Esophagus muscularis mucosa (tissue), 4 donors: ENCODE results near the gene CAPN8. TPM values are rescaled to one million over a fixed set of nuclear protein-coding genes. Genes with fewer than 3 reads are reported as not detected.

Experiments
- DNase-seq: peaks from one replicate; pipeline ENCODE4 v3.0.0-alpha.2; 2017; ENCODE audit errors: extremely low spot score
- H3K27ac ChIP-seq, 4 donors: fragments of 200-600 bp; sonication (generic); replicated peaks in 1 of 4; 1 replicate in 3 of 4; 2 replicates in 1 of 4; pipeline ENCODE4 v1.5.1; 2016 to 2019; ENCODE audit warnings: mild to moderate bottlenecking in 1 of 4
- H3K27me3 ChIP-seq, 4 donors: fragments of 200-600 bp; sonication (generic); one replicate each; pipeline versions ENCODE4 v1.5.1 to v1.6.0; 2016 to 2019
- H3K36me3 ChIP-seq, 4 donors: fragments of 200-600 bp; sonication (generic); one replicate each; pipeline ENCODE4 v1.5.1; 2016 to 2019
- H3K4me1 ChIP-seq, 4 donors: fragments of 200-600 bp; sonication (generic); one replicate each; pipeline ENCODE4 v1.5.1; 2016 to 2019
- H3K4me3 ChIP-seq, 4 donors: fragments of 200-600 bp; sonication (generic); 1 replicate in 2 of 4; 2 replicates in 2 of 4; pipeline ENCODE4 v1.5.1; 2016 to 2019; ENCODE audit warnings: mild to moderate bottlenecking in 4 of 4, moderate library complexity in 1 of 4
- H3K9me3 ChIP-seq, 4 donors: fragments of 200-600 bp; sonication (generic); 1 replicate in 3 of 4; 2 replicates in 1 of 4; pipeline ENCODE4 v1.5.1; 2016 to 2019
- EP300 ChIP-seq: sonication (generic); formaldehyde crosslinking; IDR thresholded peaks from one replicate; pipeline ENCODE4 v1.6.1; 2017; ENCODE audit warnings: antibody characterized with exemption
- POLR2A ChIP-seq: fragments of 450-650 bp; IDR thresholded peaks from one replicate; pipeline ENCODE4 v1.6.1; 2017; ENCODE audit warnings: antibody characterized with exemption, moderate library complexity, mild to moderate bottlenecking, low read depth
- POLR2AphosphoS5 ChIP-seq, 2 donors: sonication (generic); formaldehyde crosslinking; IDR thresholded peaks; one replicate each; pipeline ENCODE4 v1.6.1; 2017; ENCODE audit warnings: antibody characterized with exemption in 2 of 2
- WGBS: methylation state at CpG from one replicate; pipeline ENCODE4 v1.1.5; 2018; 5-methylcytosine and 5-hydroxymethylcytosine counted together
- intact Hi-C: fragments of 100-400 bp; cut with DNase I; formaldehyde crosslinking; loops from one replicate; pipeline ENCODE4 v1.15.1; 2023
- total RNA-seq, 4 donors: library from RNA; depleted of rRNA; stranded (reverse); fragments of >200 nt; gene quantifications; one replicate each; pipeline versions ENCODE4 v1.1.0 to v1.2.1, GENCODE V29; 2016
- TF ChIP-seq, protein P1 (sequence below), 3 experiments: fragments of 200-600 bp in 2 of 3; fragments of 450-650 bp in 1 of 3; sonication (generic) in 2 of 3; IDR thresholded peaks; one replicate each; pipeline ENCODE4 v1.5.1; 2017 to 2019; ENCODE audit warnings: antibody characterized with exemption in 3 of 3, mild to moderate bottlenecking in 2 of 3, moderate library complexity in 1 of 3

CAPN8 gene
- total RNA-seq, 4 donors from 2014 or later = 1.0 TPM; not detected in 3

DNA sequence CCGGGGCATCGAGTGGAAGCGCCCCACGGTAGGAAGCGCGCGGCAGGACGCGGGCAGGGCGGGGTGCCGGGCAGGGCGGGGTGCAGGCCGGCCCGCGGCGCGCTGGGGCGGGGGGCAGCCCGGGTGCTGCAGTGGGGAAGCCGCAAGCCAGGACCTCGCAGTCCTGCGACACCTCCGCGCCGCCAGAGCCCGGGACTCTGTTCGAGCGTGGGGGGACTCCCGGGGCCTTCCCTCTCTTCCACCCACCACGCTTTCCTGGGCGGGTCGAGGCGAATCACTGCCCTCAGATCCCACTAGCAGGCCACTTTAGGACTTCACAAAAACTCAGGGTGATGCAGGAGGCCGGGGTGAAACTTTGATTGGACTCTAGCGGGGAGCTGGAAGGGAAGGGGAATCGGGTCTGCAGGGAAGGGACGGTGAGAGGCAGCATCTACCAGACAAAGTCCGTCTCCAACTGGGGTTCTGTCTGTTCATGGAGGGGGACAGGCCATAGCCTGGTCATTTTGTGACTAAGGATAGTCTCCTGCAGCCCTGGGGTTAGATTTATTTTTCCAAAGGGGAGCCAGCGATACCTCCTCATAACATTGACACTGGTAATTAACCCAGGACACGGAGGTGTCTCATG is 47.5 kb upstream of the CAPN8 start:
- Histone ChIP-seq H3K27ac (peak overlapping the region; percentile 94 to 98 (median 98)), H3K4me1 (peaks cover 61 to 79% (median 73%) of the 10 kb centered on the region in 4 donors), H3K36me3 (peaks cover 0 to 17% (median 9%) of the 10 kb centered on the region in 4 donors), H3K4me3 (peak overlapping the region; percentile 86 to 92 (median 90)), H3K9me3 (no peaks in the 10 kb centered on the region), H3K27me3 (no peaks in the 10 kb centered on the region)
- no peak for TF ChIP-seq EP300
- no peak for TF ChIP-seq POLR2A
- TF ChIP-seq, protein P1, sequence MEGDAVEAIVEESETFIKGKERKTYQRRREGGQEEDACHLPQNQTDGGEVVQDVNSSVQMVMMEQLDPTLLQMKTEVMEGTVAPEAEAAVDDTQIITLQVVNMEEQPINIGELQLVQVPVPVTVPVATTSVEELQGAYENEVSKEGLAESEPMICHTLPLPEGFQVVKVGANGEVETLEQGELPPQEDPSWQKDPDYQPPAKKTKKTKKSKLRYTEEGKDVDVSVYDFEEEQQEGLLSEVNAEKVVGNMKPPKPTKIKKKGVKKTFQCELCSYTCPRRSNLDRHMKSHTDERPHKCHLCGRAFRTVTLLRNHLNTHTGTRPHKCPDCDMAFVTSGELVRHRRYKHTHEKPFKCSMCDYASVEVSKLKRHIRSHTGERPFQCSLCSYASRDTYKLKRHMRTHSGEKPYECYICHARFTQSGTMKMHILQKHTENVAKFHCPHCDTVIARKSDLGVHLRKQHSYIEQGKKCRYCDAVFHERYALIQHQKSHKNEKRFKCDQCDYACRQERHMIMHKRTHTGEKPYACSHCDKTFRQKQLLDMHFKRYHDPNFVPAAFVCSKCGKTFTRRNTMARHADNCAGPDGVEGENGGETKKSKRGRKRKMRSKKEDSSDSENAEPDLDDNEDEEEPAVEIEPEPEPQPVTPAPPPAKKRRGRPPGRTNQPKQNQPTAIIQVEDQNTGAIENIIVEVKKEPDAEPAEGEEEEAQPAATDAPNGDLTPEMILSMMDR (IDR thresholded peaks at IDR 0.05) = no peak
- TF ChIP-seq POLR2AphosphoS5 (IDR thresholded peaks at IDR 0.05) = no peak
- DNase-seq = no peak
- intact Hi-C loops = loop anchor here (1.0 kb wide), 1 partner anchor 36 kb away; no protein-coding TSS in a partner anchor
- 3% methylated on average over 14 of the region's 40 CpGs for WGBS

DNA sequence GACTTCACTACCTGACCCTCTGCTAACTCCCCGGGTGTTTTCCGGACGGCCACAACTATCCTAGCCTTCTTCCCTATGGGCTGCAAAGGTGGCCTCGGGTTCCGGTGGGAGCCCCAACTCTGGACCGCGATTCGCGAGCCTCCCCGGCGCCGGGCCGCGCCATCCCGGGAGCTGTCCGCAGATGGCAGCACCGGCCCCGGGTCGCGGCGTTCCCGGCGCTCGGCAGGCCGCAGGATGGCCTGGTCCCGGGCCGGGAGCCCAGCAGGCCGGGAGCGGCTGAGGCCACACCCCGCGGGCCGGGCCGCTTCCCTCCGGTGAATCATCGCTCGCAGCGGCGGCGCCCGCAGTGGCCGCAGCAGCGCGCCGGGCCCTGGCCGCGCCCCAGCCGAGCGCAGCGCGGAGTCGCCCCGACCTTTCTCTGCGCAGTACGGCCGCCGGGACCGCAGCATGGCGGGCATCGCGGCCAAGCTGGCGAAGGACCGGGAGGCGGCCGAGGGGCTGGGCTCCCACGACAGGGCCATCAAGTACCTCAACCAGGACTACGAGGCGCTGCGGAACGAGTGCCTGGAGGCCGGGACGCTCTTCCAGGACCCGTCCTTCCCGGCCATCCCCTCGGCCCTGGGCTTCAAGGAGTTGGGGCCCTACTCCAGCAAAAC is 46.8 kb upstream of the CAPN8 start, which contains the start of gene CAPN2:
Gene CAPN2, plus strand, starts transcription at position 346 of the 656 bp plus-strand sequence. Its CDS starts 102 bp downstream, at position 448.
- Histone ChIP-seq H3K9me3 (no peaks in the 10 kb centered on the region), H3K27ac (peak within 1 kb of the TSS; percentile 94 to 98 (median 98)), H3K36me3 (peaks cover 0 to 11% (median 2%) of the 10 kb centered on the region in 4 donors), H3K4me3 (peak within 1 kb of the TSS; percentile 86 to 92 (median 90)), H3K4me1 (peaks cover 63 to 79% (median 73%) of the 10 kb centered on the region in 4 donors), H3K27me3 (no peaks in the 10 kb centered on the region)
- 0% methylated on average over 3 of the region's 74 CpGs for WGBS
- TF ChIP-seq EP300 (no peak), POLR2AphosphoS5 (IDR thresholded peaks at IDR 0.05) (peak; percentile 50 to 76), POLR2A (peak; percentile 39)
- TF ChIP-seq, protein P1 (IDR thresholded peaks at IDR 0.05) = peak; percentile 84 to 95 (median 87)
- DNase-seq = no peak
- intact Hi-C loops = loop anchor here (1.0 kb wide), 1 partner anchor 37 kb away; no protein-coding TSS in a partner anchor

DNA sequence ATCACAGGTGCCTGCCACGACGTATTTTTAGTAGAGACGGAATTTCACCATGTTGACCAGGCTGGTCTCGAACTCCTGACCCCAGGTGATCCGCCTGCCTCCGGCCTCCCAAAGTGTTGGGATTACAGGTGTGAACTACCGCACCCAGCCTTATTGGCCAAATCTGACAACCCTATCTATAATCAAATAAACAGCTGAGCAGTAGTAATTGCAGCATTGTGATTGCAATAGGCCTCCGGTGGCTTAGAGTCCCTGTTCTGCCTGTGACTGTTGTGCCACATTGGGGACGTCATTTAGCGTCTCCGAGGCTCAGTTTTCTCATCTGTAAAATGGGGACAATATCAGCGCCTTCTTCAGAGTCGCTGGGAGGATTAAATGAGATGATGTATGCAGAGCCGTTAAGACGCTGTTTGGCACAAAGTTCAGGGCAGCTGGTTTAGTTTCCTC is 46.3 kb upstream of the CAPN8 start:
- TF ChIP-seq POLR2AphosphoS5 (IDR thresholded peaks at IDR 0.05) (no peak), EP300 (no peak), POLR2A (no peak)
- TF ChIP-seq, protein P1 (IDR thresholded peaks at IDR 0.05) = no peak
- H3K27ac ChIP-seq = peak overlapping the region; percentile 94 to 98 (median 98)
- DNase-seq = no peak
- intact Hi-C loops = loop anchor here (1.0 kb wide), 1 partner anchor 38 kb away; no protein-coding TSS in a partner anchor
- H3K27me3 ChIP-seq = no peaks in the 10 kb centered on the region
- H3K4me3 ChIP-seq = peak overlapping the region; percentile 86 to 92 (median 90)
- H3K9me3 ChIP-seq = no peaks in the 10 kb centered on the region
- peaks cover 63 to 79% (median 73%) of the 10 kb centered on the region in 4 donors for H3K4me1 ChIP-seq
- H3K36me3 ChIP-seq = peaks cover 0 to 6% (median 0%) of the 10 kb centered on the region in 4 donors
- 56% methylated on average over 15 of the region's 15 CpGs for WGBS

DNA sequence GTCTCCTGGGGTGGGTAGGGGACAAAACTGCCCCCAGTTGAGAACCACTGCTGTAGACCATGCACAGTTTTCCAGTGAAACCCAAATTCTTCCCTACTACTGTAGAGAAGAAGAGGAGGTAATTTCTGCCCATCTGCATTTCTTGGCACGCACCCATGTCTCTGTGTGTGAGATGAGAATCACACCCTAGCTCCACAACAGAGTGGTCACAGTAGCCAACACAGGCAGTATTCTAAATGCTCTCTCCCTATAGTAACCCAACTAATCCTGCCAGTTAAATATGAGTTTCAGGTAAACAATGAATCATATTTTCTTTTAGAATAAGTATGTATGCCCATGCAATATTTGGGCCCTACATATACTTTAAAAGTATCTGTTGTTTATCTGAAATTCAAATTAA is 45.7 kb upstream of the CAPN8 start:
- WGBS = 83% methylated on average over 1 of the region's 1 CpG
- TF ChIP-seq EP300 (no peak), POLR2AphosphoS5 (IDR thresholded peaks at IDR 0.05) (no peak), POLR2A (no peak)
- TF ChIP-seq, protein P1 (IDR thresholded peaks at IDR 0.05) = no peak
- H3K27ac ChIP-seq = peak overlapping the region in 2 of 4 donors; percentile 98
- no peak for DNase-seq
- H3K4me1 ChIP-seq = peaks cover 63 to 79% (median 73%) of the 10 kb centered on the region in 4 donors
- no peaks in the 10 kb centered on the region for H3K9me3 ChIP-seq
- H3K4me3 ChIP-seq = no peak overlapping the region
- intact Hi-C loops = no loop called here
- H3K36me3 ChIP-seq = no peaks in the 10 kb centered on the region
- no peaks in the 10 kb centered on the region for H3K27me3 ChIP-seq
